ENCODE data around the gene OPTC.

DNA sequence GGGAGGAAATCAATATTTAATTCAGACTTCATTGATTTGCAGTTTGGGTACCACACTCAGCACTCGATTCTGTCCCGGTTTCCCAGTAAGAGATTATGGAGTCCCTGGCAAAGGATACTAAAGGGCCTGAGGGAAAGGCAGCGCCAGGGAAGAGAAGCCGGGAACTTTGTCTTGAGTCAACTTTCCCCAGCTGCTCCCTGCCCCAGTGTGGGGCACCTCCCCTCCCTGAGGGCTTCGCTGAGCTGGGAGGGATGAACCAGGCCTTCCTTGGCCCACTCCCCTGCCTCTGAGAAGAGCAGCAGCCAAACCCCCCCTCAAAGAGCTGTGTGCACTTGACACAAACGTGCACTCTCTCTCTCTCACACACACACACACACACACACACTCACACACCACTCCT lies 32.6 kb downstream of the OPTC start:
- no peak for TF ChIP-seq POLR2A (IDR thresholded peaks at IDR 0.05)
- TF ChIP-seq, protein P1, sequence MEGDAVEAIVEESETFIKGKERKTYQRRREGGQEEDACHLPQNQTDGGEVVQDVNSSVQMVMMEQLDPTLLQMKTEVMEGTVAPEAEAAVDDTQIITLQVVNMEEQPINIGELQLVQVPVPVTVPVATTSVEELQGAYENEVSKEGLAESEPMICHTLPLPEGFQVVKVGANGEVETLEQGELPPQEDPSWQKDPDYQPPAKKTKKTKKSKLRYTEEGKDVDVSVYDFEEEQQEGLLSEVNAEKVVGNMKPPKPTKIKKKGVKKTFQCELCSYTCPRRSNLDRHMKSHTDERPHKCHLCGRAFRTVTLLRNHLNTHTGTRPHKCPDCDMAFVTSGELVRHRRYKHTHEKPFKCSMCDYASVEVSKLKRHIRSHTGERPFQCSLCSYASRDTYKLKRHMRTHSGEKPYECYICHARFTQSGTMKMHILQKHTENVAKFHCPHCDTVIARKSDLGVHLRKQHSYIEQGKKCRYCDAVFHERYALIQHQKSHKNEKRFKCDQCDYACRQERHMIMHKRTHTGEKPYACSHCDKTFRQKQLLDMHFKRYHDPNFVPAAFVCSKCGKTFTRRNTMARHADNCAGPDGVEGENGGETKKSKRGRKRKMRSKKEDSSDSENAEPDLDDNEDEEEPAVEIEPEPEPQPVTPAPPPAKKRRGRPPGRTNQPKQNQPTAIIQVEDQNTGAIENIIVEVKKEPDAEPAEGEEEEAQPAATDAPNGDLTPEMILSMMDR (IDR thresholded peaks at IDR 0.05): no peak
